ENCODE data around the gene IL3. TPM values are rescaled to one million over a fixed set of nuclear protein-coding genes. Genes with fewer than 3 reads are reported as not detected.

The IL3 gene
- total RNA-seq, 1 experiment from 2014 or later, result not detected

GRCh38 chr5:132049559-132049958 lies 10.9 kb upstream of the IL3 start:
- no peak overlapping the region for H3K27ac Mint-ChIP-seq

GRCh38 chr5:132050136-132050535 lies 10.3 kb upstream of the IL3 start:
- Mint-ChIP-seq H3K4me1 (peaks cover 14% of the 10 kb centered on the region), H3K9me3 (no peaks in the 10 kb centered on the region), H3K36me3 (no peaks in the 10 kb centered on the region), H3K27me3 (ENCODE audit: low read depth) (no peaks in the 10 kb centered on the region), H3K27ac (no peak overlapping the region), H3K4me3 (no peak overlapping the region)
- ATAC-seq, result no peak
- ChIA-PET POLR2A (no interaction called here), CTCF (interaction anchor here (2.9 kb wide), 1 partner anchor 13 kb away, joined by 11 read pairs; no protein-coding TSS in a partner anchor)
- no peak for DNase-seq (ENCODE audit: low spot score)
- TF ChIP-seq ZNF317 (CRISPR knock-in tag; IDR thresholded peaks at IDR 0.05; ENCODE audit: borderline replicate concordance, low read depth) (no peak), CREB1 (CRISPR knock-in tag; IDR thresholded peaks at IDR 0.05) (no peak), CDX4 (CRISPR knock-in tag; IDR thresholded peaks at IDR 0.05; ENCODE audit: borderline replicate concordance) (no peak), PREB (CRISPR knock-in tag; IDR thresholded peaks at IDR 0.05; ENCODE audit: borderline replicate concordance) (no peak), FOXP4 (CRISPR knock-in tag; IDR thresholded peaks at IDR 0.05) (no peak), GRHL2 (CRISPR knock-in tag; IDR thresholded peaks at IDR 0.05; ENCODE audit: insufficient replicate concordance, severe bottlenecking) (no peak), ZNF121 (CRISPR knock-in tag; IDR thresholded peaks at IDR 0.05) (no peak), ZNF138 (CRISPR knock-in tag; conservative IDR thresholded peaks at IDR 0.05) (no peak), RORB (CRISPR knock-in tag; IDR thresholded peaks at IDR 0.05) (no peak), SOX15 (CRISPR knock-in tag; IDR thresholded peaks at IDR 0.05) (no peak), JAZF1 (CRISPR knock-in tag; IDR thresholded peaks at IDR 0.05) (no peak), SMAD3 (CRISPR knock-in tag; IDR thresholded peaks at IDR 0.05; ENCODE audit: borderline replicate concordance) (no peak), RELA (CRISPR knock-in tag; IDR thresholded peaks at IDR 0.05; ENCODE audit: borderline replicate concordance) (no peak), ZSCAN18 (CRISPR knock-in tag; IDR thresholded peaks at IDR 0.05) (no peak), ZNF671 (CRISPR knock-in tag; IDR thresholded peaks at IDR 0.05) (no peak), TCF7 (CRISPR knock-in tag; IDR thresholded peaks at IDR 0.05; ENCODE audit: low read depth) (no peak), AR (CRISPR knock-in tag; IDR thresholded peaks at IDR 0.05) (no peak)

More at GRCh38 chr5:132049559-132049958, 10.9 kb upstream of the IL3 start:
- ChIA-PET POLR2A (no interaction called here), CTCF (interaction anchor here (2.9 kb wide), 1 partner anchor 13 kb away, joined by 11 read pairs; no protein-coding TSS in a partner anchor)
- Mint-ChIP-seq H3K4me3 (no peak overlapping the region), H3K4me1 (peaks cover 14% of the 10 kb centered on the region), H3K36me3 (no peaks in the 10 kb centered on the region), H3K9me3 (peaks cover under 1% of the 10 kb centered on the region; the same call in 1 of the 2 replicates), H3K27me3 (ENCODE audit: low read depth) (no peaks in the 10 kb centered on the region)
- TF ChIP-seq CBFB (CRISPR knock-in tag; IDR thresholded peaks at IDR 0.05; ENCODE audit: low read depth) (no peak), HMGA2 (CRISPR knock-in tag; IDR thresholded peaks at IDR 0.05) (no peak), MXD4 (CRISPR knock-in tag; IDR thresholded peaks at IDR 0.05; ENCODE audit: borderline replicate concordance) (no peak), HMGXB4 (CRISPR knock-in tag; IDR thresholded peaks at IDR 0.05) (no peak), NR3C1 (CRISPR knock-in tag; conservative IDR thresholded peaks at IDR 0.05; ENCODE audit: low read depth) (no peak), ATF1 (CRISPR knock-in tag; IDR thresholded peaks at IDR 0.05) (no peak), ZNF423 (CRISPR knock-in tag; IDR thresholded peaks at IDR 0.05) (no peak), JUN (CRISPR knock-in tag; IDR thresholded peaks at IDR 0.05) (no peak)
- ATAC-seq, result no peak
- no peak for DNase-seq (ENCODE audit: low spot score)

Data from WTC11 (cell line).